ENCODE measurements around the gene GFAP.

DNA sequence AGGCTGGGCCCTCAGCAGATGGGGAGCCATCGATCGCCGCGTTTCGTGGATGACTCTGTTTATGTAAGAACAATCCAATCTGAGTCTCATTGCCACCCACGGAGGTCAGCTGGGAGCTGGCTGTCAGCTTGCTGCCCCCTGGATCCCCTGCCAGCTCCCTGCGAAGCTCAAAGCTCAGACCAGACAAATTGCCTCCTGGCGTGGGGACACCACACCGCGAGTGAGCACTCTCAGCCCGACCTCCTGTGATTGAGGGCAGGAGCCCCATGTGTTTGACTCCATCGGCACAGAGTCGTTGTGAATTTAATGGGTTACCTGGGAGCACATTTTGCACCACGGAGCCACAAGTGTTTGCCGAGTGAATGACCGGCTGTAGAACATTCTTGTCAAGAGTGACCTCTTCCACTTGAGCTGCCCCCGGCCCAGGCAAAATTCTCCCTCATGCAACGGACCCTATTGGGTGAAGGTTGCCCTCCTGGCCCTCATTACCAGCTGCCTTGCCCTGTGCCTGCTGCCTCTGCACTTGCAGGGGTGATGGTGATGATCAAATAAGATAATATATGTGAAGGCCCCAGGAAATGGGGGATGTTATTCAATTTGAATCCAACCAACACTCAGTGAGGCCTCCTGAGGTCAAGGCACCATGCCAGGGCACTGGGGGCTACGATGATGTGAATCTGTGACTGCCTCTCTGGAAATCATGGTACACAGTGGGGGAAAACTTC, 7.6 kb upstream of the GFAP start:
- TF ChIP-seq, protein P1, sequence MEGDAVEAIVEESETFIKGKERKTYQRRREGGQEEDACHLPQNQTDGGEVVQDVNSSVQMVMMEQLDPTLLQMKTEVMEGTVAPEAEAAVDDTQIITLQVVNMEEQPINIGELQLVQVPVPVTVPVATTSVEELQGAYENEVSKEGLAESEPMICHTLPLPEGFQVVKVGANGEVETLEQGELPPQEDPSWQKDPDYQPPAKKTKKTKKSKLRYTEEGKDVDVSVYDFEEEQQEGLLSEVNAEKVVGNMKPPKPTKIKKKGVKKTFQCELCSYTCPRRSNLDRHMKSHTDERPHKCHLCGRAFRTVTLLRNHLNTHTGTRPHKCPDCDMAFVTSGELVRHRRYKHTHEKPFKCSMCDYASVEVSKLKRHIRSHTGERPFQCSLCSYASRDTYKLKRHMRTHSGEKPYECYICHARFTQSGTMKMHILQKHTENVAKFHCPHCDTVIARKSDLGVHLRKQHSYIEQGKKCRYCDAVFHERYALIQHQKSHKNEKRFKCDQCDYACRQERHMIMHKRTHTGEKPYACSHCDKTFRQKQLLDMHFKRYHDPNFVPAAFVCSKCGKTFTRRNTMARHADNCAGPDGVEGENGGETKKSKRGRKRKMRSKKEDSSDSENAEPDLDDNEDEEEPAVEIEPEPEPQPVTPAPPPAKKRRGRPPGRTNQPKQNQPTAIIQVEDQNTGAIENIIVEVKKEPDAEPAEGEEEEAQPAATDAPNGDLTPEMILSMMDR (IDR thresholded peaks at IDR 0.05) = no peak
- TF ChIP-seq POLR2A (IDR thresholded peaks at IDR 0.05) = no peak

All from testis (tissue), 2 donors.